HepG2 (cell line): Measurements from ENCODE around the gene CECR2. TPM values are rescaled to one million over a fixed set of nuclear protein-coding genes. Genes with fewer than 3 reads are reported as not detected.

Experiments
- ATAC-seq: fragments of 200-7000 bp; cut with Tn5 transposase; 3 replicates; pipeline ENCODE4 v1.9.1; 2020; ENCODE audit warnings: mild to moderate bottlenecking, moderate library complexity
- BruUV-seq: library from RNA; stranded (reverse); fragments of 400-500 nt; replicated peaks from 2 replicates; lab custom pipeline; 2021; lab: Mats Ljungman, UMichigan
- CTCF ChIA-PET: fragments of 300-600 bp; formaldehyde crosslinking; extraction: SDS; loops from one replicate; lab custom pipeline; 2021; ENCODE audit warnings: low total read pairs, inconsistent platforms, low intra/inter-chr PET ratio; lab: Yijun Ruan, JAX
- POLR2A ChIA-PET: fragments of 350-600 bp; sonication (Branson Sonifier 250); formaldehyde crosslinking; loops from one replicate; lab custom pipeline; 2020; ENCODE audit warnings: antibody characterized with exemption, inconsistent platforms; lab: Yijun Ruan, JAX
- DNase-seq: peaks from one replicate; pipeline ENCODE4 v3.0.0-alpha.2; 2015; ENCODE audit warnings: low spot score
- FAIRE-seq: peaks from 3 replicates; lab custom pipeline; 2011; peaks lifted over from hg19 to GRCh38; lab: Jason Lieb, UNC
- H2AFZ ChIP-seq: one replicate; pipeline ENCODE4 v1.6.1; 2011; ENCODE audit warnings: low read length, inconsistent platforms
- H3K27ac ChIP-seq: fragments of 300-600 bp; 3 replicates; pipeline ENCODE4 v1.8.0; 2011; ENCODE audit warnings: mixed run types, mild to moderate bottlenecking, mixed read lengths, low read length, inconsistent platforms; ENCODE audit not compliant: insufficient read depth; ENCODE audit errors: extremely low read length
- H3K27me3 ChIP-seq, 2 experiments: fragments of 200-600 bp in 1 of 2; 2 replicates in 1 of 2; 3 replicates in 1 of 2; pipeline versions ENCODE4 v1.6.0 to v1.8.0; 2011; ENCODE audit warnings: low read length in 2 of 2, mild to moderate bottlenecking in 2 of 2, moderate library complexity in 2 of 2, inconsistent platforms in 1 of 2; ENCODE audit not compliant: insufficient read depth in 2 of 2, control insufficient read depth in 1 of 2
- H3K36me3 ChIP-seq, 2 experiments: fragments of 200-600 bp in 1 of 2; replicated peaks in 1 of 2; 2 replicates in 1 of 2; 3 replicates in 1 of 2; pipeline versions ENCODE4 v1.5.1 to v1.8.0; 2011; ENCODE audit warnings: low read length in 2 of 2, inconsistent platforms in 1 of 2; ENCODE audit not compliant: insufficient read depth in 2 of 2, control insufficient read depth in 1 of 2
- H3K4me1 ChIP-seq: 2 replicates; pipeline ENCODE4 v1.5.1; 2012; ENCODE audit warnings: low read length, inconsistent platforms; ENCODE audit not compliant: insufficient read depth
- H3K4me2 ChIP-seq: 2 replicates; pipeline ENCODE4 v1.6.0; 2011; ENCODE audit warnings: low read depth, low read length, inconsistent platforms
- H3K4me3 ChIP-seq, 3 experiments: fragments of 200-600 bp in 1 of 3; sonication (generic), shearing (Covaris generic) in 1 of 3; replicated peaks in 1 of 3; 2 replicates each; pipeline ENCODE4 v1.5.1; 2011 to 2016; ENCODE audit warnings: low read length in 3 of 3, inconsistent platforms in 2 of 3, low read depth in 2 of 3, mild to moderate bottlenecking in 2 of 3, control low read depth in 1 of 3, mixed read lengths in 1 of 3; ENCODE audit not compliant: insufficient read depth in 1 of 3
- H3K79me2 ChIP-seq: one replicate; pipeline ENCODE4 v1.6.1; 2011; ENCODE audit warnings: low read length, inconsistent platforms; ENCODE audit not compliant: insufficient read depth
- H3K9ac ChIP-seq: 2 replicates; pipeline ENCODE4 v1.6.0; 2011; ENCODE audit warnings: mild to moderate bottlenecking, low read depth, low read length, inconsistent platforms; ENCODE audit not compliant: insufficient read depth
- H3K9me3 ChIP-seq: 2 replicates; pipeline ENCODE4 v1.5.1; 2012; ENCODE audit warnings: mild to moderate bottlenecking, low read length
- H4K20me1 ChIP-seq: 2 replicates; pipeline ENCODE4 v1.6.0; 2011; ENCODE audit warnings: inconsistent platforms, mild to moderate bottlenecking, low read length, moderate library complexity; ENCODE audit not compliant: insufficient read depth
- ESRRA ChIP-seq: sonication (generic); formaldehyde crosslinking; IDR thresholded peaks from 2 replicates; pipeline ENCODE4 v1.5.1; 2020; ENCODE audit warnings: mild to moderate bottlenecking, low read depth, missing genetic modification reagents
- IKZF1 ChIP-seq: fragments of 450-650 bp; IDR thresholded peaks from 2 replicates; pipeline ENCODE4 v1.7.1; 2016
- JARID2 ChIP-seq: sonication (generic); formaldehyde crosslinking; IDR thresholded peaks from 2 replicates; pipeline ENCODE4 v1.8.1; 2023; ENCODE audit warnings: missing genetic modification reagents, inconsistent platforms; ENCODE audit not compliant: insufficient replicate concordance
- JUND ChIP-seq: sonication (generic); formaldehyde crosslinking; IDR thresholded peaks from 2 replicates; pipeline ENCODE4 v1.8.0; 2022; ENCODE audit warnings: mild to moderate bottlenecking, missing genetic modification reagents
- NCOA5 ChIP-seq: sonication (generic); formaldehyde crosslinking; IDR thresholded peaks from 2 replicates; pipeline ENCODE4 v1.4.0; 2020; ENCODE audit warnings: missing genetic modification reagents
- SAP130 ChIP-seq: IDR thresholded peaks from 2 replicates; pipeline ENCODE4 v1.6.1; 2016; ENCODE audit warnings: low read depth
- TBP ChIP-seq: sonication (generic); formaldehyde crosslinking; IDR thresholded peaks from 2 replicates; pipeline ENCODE4 v1.5.0; 2020; ENCODE audit warnings: missing genetic modification reagents
- TRIM22 ChIP-seq: fragments of 450-650 bp; IDR thresholded peaks from 2 replicates; pipeline ENCODE4 v1.6.1; 2017
- YEATS4 ChIP-seq: sonication (generic); formaldehyde crosslinking; IDR thresholded peaks from 2 replicates; pipeline ENCODE4 v1.4.0; 2020; ENCODE audit warnings: missing genetic modification reagents, borderline replicate concordance
- ZBTB20 ChIP-seq: sonication (generic); formaldehyde crosslinking; IDR thresholded peaks from 2 replicates; pipeline ENCODE4 v1.8.1; 2023; ENCODE audit warnings: missing genetic modification reagents, low read depth, mild to moderate bottlenecking, borderline replicate concordance
- ZNF12 ChIP-seq: sonication (generic); formaldehyde crosslinking; IDR thresholded peaks from 2 replicates; pipeline ENCODE4 v1.5.0; 2020; ENCODE audit warnings: missing genetic modification reagents
- ZNF282 ChIP-seq: fragments of 450-650 bp; IDR thresholded peaks from 2 replicates; pipeline ENCODE4 v1.6.1; 2018; ENCODE audit not compliant: partially characterized antibody
- ZNF33A ChIP-seq: sonication (generic); formaldehyde crosslinking; IDR thresholded peaks from 2 replicates; pipeline ENCODE4 v1.5.1; 2020; ENCODE audit warnings: missing genetic modification reagents, mild to moderate bottlenecking, moderate library complexity, borderline replicate concordance
- ZNF451 ChIP-seq: sonication (generic); formaldehyde crosslinking; IDR thresholded peaks from 2 replicates; pipeline ENCODE4 v1.5.0; 2020; ENCODE audit warnings: mild to moderate bottlenecking, missing genetic modification reagents
- ZNF468 ChIP-seq: sonication (generic); formaldehyde crosslinking; IDR thresholded peaks from 2 replicates; pipeline ENCODE4 v1.8.0; 2022; ENCODE audit warnings: mild to moderate bottlenecking, moderate library complexity, missing genetic modification reagents
- ZNF775 ChIP-seq: sonication (generic); formaldehyde crosslinking; IDR thresholded peaks from 2 replicates; pipeline ENCODE4 v1.4.0; 2020; ENCODE audit warnings: missing genetic modification reagents, mild to moderate bottlenecking, moderate library complexity, borderline replicate concordance
- ZSCAN25 ChIP-seq: sonication (generic); formaldehyde crosslinking; IDR thresholded peaks from 2 replicates; pipeline ENCODE4 v1.8.0; 2022; ENCODE audit warnings: mild to moderate bottlenecking, missing genetic modification reagents
- WGBS: methylation state at CpG from one replicate; pipeline ENCODE4 v1.1.6; 2017; ENCODE audit warnings: low lambda C conversion rate; 5-methylcytosine and 5-hydroxymethylcytosine counted together
- in situ Hi-C: cut with HindIII; loops from 2 replicates; pipeline ENCODE4 v1.10.0; 2017; ENCODE audit warnings: low pct_unique_long_range_greater_than_20kb; ENCODE audit not compliant: extremely low pct_ligation_motif_present
- intact Hi-C: fragments of 100-400 bp; cut with micrococcal nuclease; formaldehyde crosslinking; loops from one replicate; pipeline ENCODE4 v1.10.0; 2022; ENCODE audit not compliant: unreplicated experiment
- polyA plus RNA-seq, 8 experiments: library from polyadenylated mRNA; depleted of rRNA in 3 of 8; stranded (reverse) in 7 of 8; unstranded in 1 of 8; fragments of >200 nt; fragmentation: Illumina TruSeq in 4 of 8; extraction: Trizol in 4 of 8; gene quantifications; 2 replicates each; pipeline versions ENCODE4 v1.2.1 to v1.2.3, GENCODE V29; 2011 to 2016; ENCODE audit warnings: low read depth in 4 of 8, missing spikeins in 1 of 8, mixed read lengths in 1 of 8; ENCODE audit not compliant: insufficient read depth in 1 of 8
- total RNA-seq, 5 experiments: library from RNA; depleted of rRNA; stranded (reverse); fragments of >200 nt; fragmentation: Illumina TruSeq; extraction: Trizol; gene quantifications; 2 replicates each; pipeline ENCODE4 v1.2.3, GENCODE V29; 2016; ENCODE audit warnings: low read depth in 1 of 5
- TF ChIP-seq, protein P1 (sequence below): sonication (generic); formaldehyde crosslinking; IDR thresholded peaks from 2 replicates; pipeline ENCODE4 v1.4.0; 2020; ENCODE audit warnings: missing genetic modification reagents, low read depth, mild to moderate bottlenecking, borderline replicate concordance
- TF ChIP-seq, protein P2 (sequence below): sonication (generic); formaldehyde crosslinking; IDR thresholded peaks from 2 replicates; pipeline ENCODE4 v1.4.0; 2020; ENCODE audit warnings: mild to moderate bottlenecking, missing genetic modification reagents
- TF ChIP-seq, protein P3 (sequence below): sonication (generic); formaldehyde crosslinking; IDR thresholded peaks from 2 replicates; pipeline ENCODE4 v1.8.1; 2023; ENCODE audit warnings: mild to moderate bottlenecking, missing genetic modification reagents

Gene CECR2
- total and polyA plus RNA-seq, 2 of the 13 experiments (the other 11 are each of a cell fraction or from before 2014, with no cell fraction given), result not detected

GRCh38 chr22:17375914-17376614 is 6.8 kb downstream of the CECR2 start:
- Histone ChIP-seq H3K4me2 (no peak overlapping the region), H3K4me3 (no peak overlapping the region), H3K27me3 (peaks cover 1 to 41% of the 10 kb centered on the region in 2 experiments; a peak in 3 of 5 replicates), H4K20me1 (no peaks in the 10 kb centered on the region), H2AFZ (no peak overlapping the region), H3K9ac (no peak overlapping the region), H3K9me3 (no peaks in the 10 kb centered on the region), H3K27ac (no peak overlapping the region), H3K79me2 (no peaks in the 10 kb centered on the region), H3K36me3 (no peaks in the 10 kb centered on the region), H3K4me1 (no peaks in the 10 kb centered on the region)
- FAIRE-seq, result no peak
- in situ Hi-C loops (no loop called here), intact Hi-C loops (no loop called here)
- BruUV-seq, result no TSS peak
- ChIA-PET CTCF (no interaction called here), POLR2A (no interaction called here)
- WGBS, result 40% methylated on average over 11 of the region's 11 CpGs
- DNase-seq, result no peak
- TF ChIP-seq, protein P1, sequence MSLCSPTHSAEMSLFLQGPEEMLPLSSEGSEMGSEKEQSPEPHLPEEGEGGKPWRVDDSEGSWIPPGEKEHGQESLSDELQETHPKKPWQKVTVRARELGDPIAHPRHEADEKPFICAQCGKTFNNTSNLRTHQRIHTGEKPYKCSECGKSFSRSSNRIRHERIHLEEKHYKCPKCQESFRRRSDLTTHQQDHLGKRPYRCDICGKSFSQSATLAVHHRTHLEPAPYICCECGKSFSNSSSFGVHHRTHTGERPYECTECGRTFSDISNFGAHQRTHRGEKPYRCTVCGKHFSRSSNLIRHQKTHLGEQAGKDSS (CRISPR knock-in tag), result no peak
- TF ChIP-seq SAP130 (CRISPR knock-in tag), result no peak
- no peak for TF ChIP-seq ZBTB20 (CRISPR knock-in tag)
- TF ChIP-seq NCOA5 (CRISPR knock-in tag), result no peak
- TF ChIP-seq JUND (CRISPR knock-in tag), result no peak
- no peak for TF ChIP-seq ZNF468 (CRISPR knock-in tag)
- TF ChIP-seq YEATS4 (CRISPR knock-in tag), result no peak
- TF ChIP-seq ZSCAN25 (CRISPR knock-in tag), result no peak
- TF ChIP-seq ESRRA (CRISPR knock-in tag), result no peak
- TF ChIP-seq JARID2 (CRISPR knock-in tag), result no peak
- no peak for TF ChIP-seq IKZF1
- no peak for TF ChIP-seq ZNF775 (CRISPR knock-in tag)
- no peak for TF ChIP-seq TRIM22
- TF ChIP-seq ZNF33A (CRISPR knock-in tag), result no peak
- no peak for TF ChIP-seq ZNF451
- TF ChIP-seq ZNF282, result no peak
- TF ChIP-seq ZNF12 (CRISPR knock-in tag), result no peak
- TF ChIP-seq, protein P2, sequence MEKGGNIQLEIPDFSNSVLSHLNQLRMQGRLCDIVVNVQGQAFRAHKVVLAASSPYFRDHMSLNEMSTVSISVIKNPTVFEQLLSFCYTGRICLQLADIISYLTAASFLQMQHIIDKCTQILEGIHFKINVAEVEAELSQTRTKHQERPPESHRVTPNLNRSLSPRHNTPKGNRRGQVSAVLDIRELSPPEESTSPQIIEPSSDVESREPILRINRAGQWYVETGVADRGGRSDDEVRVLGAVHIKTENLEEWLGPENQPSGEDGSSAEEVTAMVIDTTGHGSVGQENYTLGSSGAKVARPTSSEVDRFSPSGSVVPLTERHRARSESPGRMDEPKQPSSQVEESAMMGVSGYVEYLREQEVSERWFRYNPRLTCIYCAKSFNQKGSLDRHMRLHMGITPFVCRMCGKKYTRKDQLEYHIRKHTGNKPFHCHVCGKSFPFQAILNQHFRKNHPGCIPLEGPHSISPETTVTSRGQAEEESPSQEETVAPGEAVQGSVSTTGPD, result no peak
- TF ChIP-seq, protein P3, sequence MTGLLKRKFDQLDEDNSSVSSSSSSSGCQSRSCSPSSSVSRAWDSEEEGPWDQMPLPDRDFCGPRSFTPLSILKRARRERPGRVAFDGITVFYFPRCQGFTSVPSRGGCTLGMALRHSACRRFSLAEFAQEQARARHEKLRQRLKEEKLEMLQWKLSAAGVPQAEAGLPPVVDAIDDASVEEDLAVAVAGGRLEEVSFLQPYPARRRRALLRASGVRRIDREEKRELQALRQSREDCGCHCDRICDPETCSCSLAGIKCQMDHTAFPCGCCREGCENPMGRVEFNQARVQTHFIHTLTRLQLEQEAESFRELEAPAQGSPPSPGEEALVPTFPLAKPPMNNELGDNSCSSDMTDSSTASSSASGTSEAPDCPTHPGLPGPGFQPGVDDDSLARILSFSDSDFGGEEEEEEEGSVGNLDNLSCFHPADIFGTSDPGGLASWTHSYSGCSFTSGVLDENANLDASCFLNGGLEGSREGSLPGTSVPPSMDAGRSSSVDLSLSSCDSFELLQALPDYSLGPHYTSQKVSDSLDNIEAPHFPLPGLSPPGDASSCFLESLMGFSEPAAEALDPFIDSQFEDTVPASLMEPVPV (CRISPR knock-in tag), result no peak
- TF ChIP-seq TBP (CRISPR knock-in tag), result no peak
- ATAC-seq, result no peak
